Activated CD4-positive, alpha-beta T cell treated with anti-CD3 and anti-CD28 coated beads for 36 hours (primary cell): Measurements from ENCODE around the gene MAP1LC3A. TPM values are rescaled to one million over a fixed set of nuclear protein-coding genes. Genes with fewer than 3 reads are reported as not detected.

Source experiments
- ATAC-seq: fragments of 200-7000 bp; cut with Tn5 transposase; one replicate; pipeline ENCODE4 v1.10.0; 2021; ENCODE audit warnings: mild to moderate bottlenecking, moderate library complexity
- CTCF ChIA-PET: fragments of 350-600 bp; sonication (Branson Sonifier 250); formaldehyde crosslinking; loops from one replicate; lab custom pipeline; 2021; ENCODE audit warnings: antibody characterized with exemption; lab: Charles Lee
- POLR2A ChIA-PET: fragments of 350-600 bp; sonication (Branson Sonifier 250); formaldehyde crosslinking; loops from one replicate; lab custom pipeline; 2021; ENCODE audit warnings: antibody characterized with exemption, inconsistent platforms; lab: Charles Lee
- DNase-seq: peaks from one replicate; pipeline ENCODE4 v3.0.0-alpha.2; 2020
- H3K27ac Mint-ChIP-seq: one replicate; pipeline ENCODE4 v1.8.0; 2021; ENCODE audit warnings: mixed read lengths
- H3K27me3 Mint-ChIP-seq: one replicate; pipeline ENCODE4 v1.8.0; 2021; ENCODE audit warnings: mixed read lengths
- H3K36me3 Mint-ChIP-seq: one replicate; pipeline ENCODE4 v1.8.0; 2021; ENCODE audit warnings: low read depth, mixed read lengths
- H3K4me1 Mint-ChIP-seq: one replicate; pipeline ENCODE4 v1.8.0; 2021; ENCODE audit warnings: mixed read lengths
- H3K4me3 Mint-ChIP-seq: one replicate; pipeline ENCODE4 v1.8.0; 2021; ENCODE audit warnings: mild to moderate bottlenecking, moderate library complexity, mixed read lengths
- H3K9me3 Mint-ChIP-seq: one replicate; pipeline ENCODE4 v1.8.0; 2021; ENCODE audit warnings: low read depth, mixed read lengths
- intact Hi-C, 2 experiments: fragments of 100-400 bp; cut with DNase I in 1 of 2; cut with micrococcal nuclease in 1 of 2; formaldehyde crosslinking; loops; one replicate each; pipeline versions ENCODE4 v1.14.2 to v1.15.1; 2022 to 2024; cut with DNase I, micrococcal nuclease
- total RNA-seq, 2 experiments: library from RNA; stranded (reverse); gene quantifications; one replicate each; pipeline ENCODE4 v1.2.3, GENCODE V29; 2021

MAP1LC3A gene
- total RNA-seq, 2 experiments from 2014 or later = 2.5 to 2.7 TPM

DNA sequence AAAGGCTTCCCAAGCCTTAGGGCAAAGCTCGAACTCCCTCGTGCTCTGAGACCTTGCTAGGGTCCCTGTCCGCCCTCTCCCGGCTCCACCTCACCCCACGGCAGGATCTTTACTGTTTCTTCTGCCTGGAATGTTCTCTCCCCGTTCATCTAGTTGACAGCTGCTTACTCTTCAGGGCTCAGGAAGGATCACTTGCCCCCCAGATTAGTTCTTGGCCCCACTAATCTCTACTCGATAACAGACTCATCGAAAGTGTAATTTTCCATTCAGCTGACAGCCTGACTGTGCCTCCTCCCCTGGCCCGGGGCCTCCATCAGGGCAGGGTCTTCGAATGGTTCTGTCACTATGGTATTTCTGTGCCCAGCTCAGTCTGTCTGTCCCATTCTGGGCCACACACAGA, 3.1 kb downstream of the MAP1LC3A start:
- Mint-ChIP-seq H3K9me3 (no peaks in the 10 kb centered on the region), H3K27ac (peak overlapping the region; percentile 3), H3K4me1 (peaks cover 14% of the 10 kb centered on the region), H3K27me3 (no peaks in the 10 kb centered on the region), H3K36me3 (peaks cover 3% of the 10 kb centered on the region), H3K4me3 (no peak overlapping the region)
- ATAC-seq (no peak), DNase-seq (no peak)
- intact Hi-C loops = no loop called here
- ChIA-PET CTCF (interaction anchor here (0.6 to 1.7 kb wide), 5 partner anchors 17 to 249 kb away, joined by 3 to 5 read pairs (median 5); no protein-coding TSS in a partner anchor), POLR2A (no interaction called here)

DNA sequence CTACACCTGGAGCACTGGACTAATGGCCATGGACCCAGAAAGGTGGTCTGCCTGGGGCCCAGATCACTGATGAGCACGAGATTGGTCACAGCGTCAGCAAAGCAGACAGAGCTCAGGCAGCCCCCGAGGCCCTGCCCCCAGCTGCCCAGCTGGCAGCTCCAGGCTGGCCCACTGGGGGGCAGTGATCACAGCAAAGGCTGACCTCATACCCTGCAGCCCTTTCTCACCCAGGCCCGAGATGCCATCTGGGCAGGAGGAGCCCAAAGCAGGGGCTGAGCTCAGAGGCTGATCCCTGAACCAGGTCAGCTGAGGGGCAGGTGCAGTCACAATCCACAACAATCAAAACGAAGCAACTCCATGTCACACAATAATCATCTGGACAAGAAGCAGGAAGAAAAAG, 4.1 kb downstream of the MAP1LC3A start:
- Mint-ChIP-seq H3K4me3 (no peak overlapping the region), H3K9me3 (no peaks in the 10 kb centered on the region), H3K36me3 (peaks cover 3% of the 10 kb centered on the region), H3K27ac (no peak overlapping the region), H3K27me3 (no peaks in the 10 kb centered on the region), H3K4me1 (peaks cover 10% of the 10 kb centered on the region)
- intact Hi-C loops = no loop called here
- ATAC-seq (no peak), DNase-seq (peak; percentile 31)
- CTCF ChIA-PET = interaction anchor here (0.6 to 1.8 kb wide), 10 partner anchors 9 to 722 kb away, joined by 3 to 6 read pairs (median 4); partner anchors contain the start of genes EIF6 and PIGU
- POLR2A ChIA-PET = no interaction called here

DNA sequence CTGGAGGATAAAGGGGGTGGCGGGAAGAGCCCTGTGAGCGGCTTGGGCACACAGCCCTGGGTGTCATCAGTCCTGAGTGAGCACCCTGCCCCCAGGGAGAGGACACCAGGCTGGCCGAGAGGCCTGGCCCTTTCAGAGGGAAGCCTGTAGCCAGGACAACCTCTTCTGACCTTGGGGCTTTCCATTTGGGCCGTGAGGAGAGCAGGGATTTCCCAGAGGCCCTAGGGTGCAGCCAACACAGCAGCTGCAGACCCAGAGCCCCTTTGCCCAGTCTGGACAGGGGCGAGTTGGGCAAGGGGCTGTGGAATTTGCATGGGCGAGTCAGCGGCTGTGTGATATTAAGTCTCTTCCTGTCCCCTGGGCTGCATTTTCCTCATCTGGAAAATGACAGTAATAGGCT, 6.3 kb downstream of the MAP1LC3A start:
- no peak overlapping the region for H3K4me3 Mint-ChIP-seq
- POLR2A ChIA-PET = no interaction called here
- intact Hi-C loops = no loop called here

DNA sequence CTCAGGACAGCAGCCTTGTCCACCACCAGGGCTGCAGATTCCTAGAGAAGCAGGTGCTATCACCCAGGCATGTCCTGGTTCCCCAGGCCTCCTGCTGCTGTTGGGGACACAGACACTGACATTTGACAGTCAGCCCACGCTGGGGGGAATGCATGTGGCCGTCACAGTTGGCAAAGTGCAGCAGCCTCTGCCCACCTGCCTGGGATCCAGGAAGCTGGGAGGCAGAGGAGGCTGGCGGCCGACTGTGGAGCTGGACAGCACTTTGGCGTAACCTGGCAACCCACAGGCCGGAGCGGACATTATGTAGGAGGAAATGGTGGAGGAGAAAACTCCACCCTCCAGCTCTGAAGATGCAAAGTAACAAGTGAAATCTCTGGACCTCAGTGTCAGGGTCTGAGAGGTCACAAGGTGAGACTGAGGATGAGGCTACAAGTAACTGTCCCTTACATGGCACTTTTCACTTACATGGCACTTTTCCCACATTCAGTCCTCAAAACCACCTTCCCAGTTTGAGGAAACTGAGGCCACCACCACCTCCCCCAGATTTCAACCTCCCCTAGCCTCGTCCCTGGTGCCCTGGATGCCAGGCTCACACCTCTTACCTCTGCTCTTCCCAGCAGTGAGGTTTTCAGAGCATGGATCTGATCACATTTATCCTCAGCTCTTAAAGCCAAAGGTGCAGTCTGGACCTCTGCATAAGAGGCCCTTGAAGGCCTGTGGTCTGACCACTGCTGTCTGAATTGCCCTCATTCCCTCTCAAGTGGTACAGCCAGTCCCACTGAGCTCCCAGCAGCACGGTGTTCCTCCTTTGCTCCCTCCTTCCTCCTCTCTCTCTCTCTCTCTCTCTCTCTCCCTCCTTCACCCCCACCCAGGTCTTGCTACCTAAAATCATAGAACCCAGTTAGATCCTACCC, 8.7 kb downstream of the MAP1LC3A start:
- CTCF ChIA-PET = no interaction called here
- ATAC-seq = no peak
- Mint-ChIP-seq H3K4me1 (peaks cover 6% of the 10 kb centered on the region), H3K27me3 (no peaks in the 10 kb centered on the region), H3K36me3 (peaks cover 3% of the 10 kb centered on the region), H3K4me3 (no peak overlapping the region), H3K9me3 (no peaks in the 10 kb centered on the region), H3K27ac (no peak overlapping the region)
- POLR2A ChIA-PET = no interaction called here
- DNase-seq = no peak
- intact Hi-C loops = no loop called here

More for the DNA sequence above, 6.3 kb downstream of the MAP1LC3A start:
- Mint-ChIP-seq H3K4me1 (no peaks in the 10 kb centered on the region), H3K36me3 (no peaks in the 10 kb centered on the region), H3K27ac (peak overlapping the region; percentile 32), H3K9me3 (no peaks in the 10 kb centered on the region), H3K27me3 (no peaks in the 10 kb centered on the region)
- ATAC-seq (no peak), DNase-seq (no peak)
- CTCF ChIA-PET = interaction anchor here (0.6 to 1.3 kb wide), 3 partner anchors 24 to 143 kb away, joined by 3 to 4 read pairs (median 3); no protein-coding TSS in a partner anchor

DNA sequence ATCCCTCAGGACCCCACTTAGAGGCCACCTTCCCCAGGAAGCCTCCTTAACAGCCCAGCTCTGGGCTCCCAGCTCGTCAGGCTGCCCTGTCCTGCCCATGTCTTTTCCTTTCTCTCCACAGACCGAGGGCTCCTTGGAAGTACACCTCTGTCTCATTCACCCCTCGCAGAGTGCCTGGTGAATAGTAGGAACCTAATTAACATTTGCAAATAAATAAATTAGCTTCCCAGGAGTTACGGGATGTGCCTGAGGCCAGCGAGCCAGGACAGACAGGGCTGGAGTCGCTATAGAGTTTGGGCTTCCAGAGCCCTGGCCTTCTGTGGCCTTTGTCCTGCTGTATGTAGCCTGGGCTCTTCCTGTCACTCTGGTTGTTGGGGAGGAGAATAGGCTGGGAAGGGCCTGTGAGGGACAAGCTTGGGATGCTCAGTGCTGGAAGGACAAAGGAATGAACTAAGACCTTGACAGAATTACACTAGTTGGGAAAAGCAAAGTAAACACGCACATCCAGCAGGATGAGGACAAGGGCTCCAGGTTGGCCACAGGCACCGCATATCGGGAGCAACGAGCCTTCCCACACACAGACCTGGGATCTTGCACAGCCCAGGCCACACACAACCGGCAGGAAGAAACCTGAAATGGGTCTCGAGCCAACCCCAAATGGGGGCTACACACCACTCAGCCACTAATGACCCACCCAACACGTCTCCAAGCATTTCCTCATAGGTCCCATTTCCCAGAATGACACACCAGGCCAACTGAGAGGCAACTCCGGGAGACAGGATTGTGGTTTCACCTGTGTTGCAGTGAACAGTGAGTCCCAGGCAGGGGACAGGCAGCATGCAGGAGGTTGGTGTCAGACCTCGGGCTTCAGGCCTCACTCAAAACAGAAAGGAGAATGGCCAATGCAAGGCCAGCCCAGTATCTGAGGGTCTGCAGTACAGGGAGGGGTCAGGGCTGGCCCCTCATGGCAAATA, 9.7 kb downstream of the MAP1LC3A start:
- ATAC-seq = no peak
- POLR2A ChIA-PET = no interaction called here

DNA sequence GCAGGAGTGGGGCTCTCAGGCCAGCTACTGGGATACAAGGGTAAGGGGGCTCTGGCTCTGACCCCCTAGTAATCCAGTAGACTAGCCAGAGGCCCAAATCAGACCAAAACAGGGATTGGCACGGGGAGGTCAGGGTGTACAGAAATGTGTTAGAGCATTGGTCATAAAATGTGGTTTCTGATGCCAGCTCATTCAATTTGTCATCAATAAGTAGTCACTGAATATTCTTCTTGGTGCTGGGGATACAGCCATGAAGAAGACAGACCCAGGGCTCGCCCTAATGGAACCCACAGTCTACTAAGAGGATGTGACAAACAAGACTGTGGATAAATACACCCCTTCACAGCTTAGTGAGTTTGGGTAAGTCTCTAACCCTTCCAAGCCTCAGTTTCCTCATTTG, 11.1 kb downstream of the MAP1LC3A start:
- ATAC-seq = no peak
- H3K4me3 Mint-ChIP-seq = no peak overlapping the region
- H3K9me3 Mint-ChIP-seq = no peaks in the 10 kb centered on the region
- POLR2A ChIA-PET = no interaction called here
- no peak overlapping the region for H3K27ac Mint-ChIP-seq
- no peak for DNase-seq
- H3K4me1 Mint-ChIP-seq = peaks cover 6% of the 10 kb centered on the region
- intact Hi-C loops = no loop called here
- H3K27me3 Mint-ChIP-seq = no peaks in the 10 kb centered on the region
- CTCF ChIA-PET = interaction anchor here (0.6 to 1.2 kb wide), 4 partner anchors 31 to 752 kb away, joined by 3 to 4 read pairs (median 3); no protein-coding TSS in a partner anchor
- H3K36me3 Mint-ChIP-seq = peaks cover 3% of the 10 kb centered on the region

More for the DNA sequence above, 9.7 kb downstream of the MAP1LC3A start:
- Mint-ChIP-seq H3K9me3 (no peaks in the 10 kb centered on the region), H3K27ac (no peak overlapping the region), H3K27me3 (no peaks in the 10 kb centered on the region), H3K4me3 (no peak overlapping the region), H3K36me3 (peaks cover 3% of the 10 kb centered on the region), H3K4me1 (peaks cover 6% of the 10 kb centered on the region)
- DNase-seq = no peak
- intact Hi-C loops = no loop called here
- CTCF ChIA-PET = no interaction called here

DNA sequence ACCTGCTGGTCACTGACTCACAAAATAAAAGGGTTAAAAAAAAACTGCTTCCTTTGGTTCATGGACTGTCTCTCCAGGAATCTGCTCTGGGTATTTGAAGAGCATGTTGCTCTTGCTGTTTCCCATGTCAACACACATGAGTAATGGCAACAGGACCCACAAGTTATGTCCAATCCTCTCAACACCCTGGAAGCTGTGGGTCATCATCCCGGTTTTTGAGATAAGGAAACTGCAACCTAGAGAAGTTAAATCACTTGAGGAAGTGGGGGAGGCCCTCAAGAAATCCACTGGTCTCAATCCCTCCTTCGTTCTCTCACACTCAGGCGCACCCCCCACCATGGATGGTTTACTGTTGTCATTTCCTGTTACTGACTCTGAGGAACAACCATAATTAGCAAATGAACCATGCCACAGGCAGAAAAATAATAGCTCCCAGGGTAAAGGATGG, 12.4 kb downstream of the MAP1LC3A start:
- peak; percentile 36 for ATAC-seq
- DNase-seq = peak; percentile 29

DNA sequence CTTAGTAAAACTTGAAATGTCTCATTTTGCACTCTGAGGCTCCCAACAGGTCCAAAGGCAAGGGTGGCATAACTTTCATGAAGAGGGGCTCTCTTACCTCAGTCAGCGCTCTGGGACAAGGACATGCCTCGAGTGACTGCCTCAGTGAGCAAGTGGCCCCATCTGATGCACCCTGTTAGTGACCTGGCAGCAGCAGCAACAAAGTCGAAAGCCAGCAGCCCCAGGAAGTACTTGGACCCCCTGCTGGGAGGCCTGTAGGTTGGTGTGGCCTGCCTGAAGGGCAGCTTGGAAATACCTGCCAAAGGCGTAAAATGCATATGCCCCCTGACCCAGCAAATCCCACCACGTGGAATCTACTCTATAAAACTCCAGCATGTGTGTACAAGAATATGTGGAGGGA, 13.2 kb downstream of the MAP1LC3A start:
- Mint-ChIP-seq H3K4me1 (peaks cover 6% of the 10 kb centered on the region), H3K27me3 (no peaks in the 10 kb centered on the region), H3K27ac (peak overlapping the region; percentile 69), H3K9me3 (no peaks in the 10 kb centered on the region), H3K36me3 (peaks cover 3% of the 10 kb centered on the region), H3K4me3 (no peak overlapping the region)
- ChIA-PET POLR2A (no interaction called here), CTCF (no interaction called here)
- intact Hi-C loops = no loop called here
- ATAC-seq = no peak
- no peak for DNase-seq

More for the DNA sequence above, 12.4 kb downstream of the MAP1LC3A start:
- no peaks in the 10 kb centered on the region for H3K9me3 Mint-ChIP-seq
- peaks cover 6% of the 10 kb centered on the region for H3K4me1 Mint-ChIP-seq
- peaks cover 3% of the 10 kb centered on the region for H3K36me3 Mint-ChIP-seq
- ChIA-PET CTCF (interaction anchor here (0.8 kb wide), 1 partner anchor 63 kb away, joined by 4 read pairs; no protein-coding TSS in a partner anchor), POLR2A (no interaction called here)
- peak overlapping the region; percentile 69 for H3K27ac Mint-ChIP-seq
- intact Hi-C loops = no loop called here
- no peaks in the 10 kb centered on the region for H3K27me3 Mint-ChIP-seq
- no peak overlapping the region for H3K4me3 Mint-ChIP-seq

DNA sequence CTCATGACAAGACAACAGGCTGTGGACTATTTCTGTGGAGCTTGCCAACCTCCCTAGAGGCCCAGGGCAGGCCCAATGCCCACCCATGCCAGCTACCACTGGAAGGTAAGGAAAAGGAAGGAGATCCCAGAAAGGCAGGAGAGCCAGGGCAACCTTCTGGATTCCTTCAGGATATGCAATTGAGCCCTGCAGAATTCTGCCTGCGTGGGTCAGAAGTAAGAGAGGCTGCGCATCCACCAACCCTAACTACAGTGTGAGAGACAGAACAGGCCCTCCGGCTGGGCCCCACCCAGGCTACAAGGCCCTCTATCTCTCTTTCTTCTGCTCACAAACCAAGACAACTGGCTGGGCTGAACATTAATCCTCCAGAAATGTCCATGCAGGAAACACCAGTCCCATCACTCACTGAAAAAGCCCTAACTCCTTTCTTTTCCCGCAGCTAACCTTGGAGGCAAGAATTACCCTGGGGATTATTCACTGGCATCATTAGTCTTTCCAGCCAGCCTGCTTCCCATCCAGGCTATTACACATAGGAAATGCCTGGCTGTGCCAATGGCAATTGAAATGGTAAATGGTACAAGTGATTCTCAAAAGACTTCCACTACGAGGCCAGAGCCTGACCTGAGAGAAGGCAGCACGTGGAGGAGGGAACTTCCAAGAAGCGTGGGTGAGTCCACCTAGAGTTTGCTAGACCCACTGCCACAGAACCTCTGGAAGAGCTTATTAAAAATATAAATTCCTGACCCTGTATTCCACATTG, 15.2 kb downstream of the MAP1LC3A start:
- H3K36me3 Mint-ChIP-seq = peaks cover 3% of the 10 kb centered on the region
- H3K9me3 Mint-ChIP-seq = no peaks in the 10 kb centered on the region
- POLR2A ChIA-PET = interaction anchor here (0.5 to 0.6 kb wide), 2 partner anchors 465 to 998 kb away, joined by 3 to 5 read pairs; no protein-coding TSS in a partner anchor
- intact Hi-C loops = no loop called here
- no peak for ATAC-seq
- H3K4me3 Mint-ChIP-seq = no peak overlapping the region
- H3K4me1 Mint-ChIP-seq = peaks cover 6% of the 10 kb centered on the region
- CTCF ChIA-PET = interaction anchor here (0.5 to 1.0 kb wide), 4 partner anchors 8 to 136 kb away, joined by 3 read pairs; no protein-coding TSS in a partner anchor
- no peak overlapping the region for H3K27ac Mint-ChIP-seq
- no peaks in the 10 kb centered on the region for H3K27me3 Mint-ChIP-seq
- DNase-seq = no peak

DNA sequence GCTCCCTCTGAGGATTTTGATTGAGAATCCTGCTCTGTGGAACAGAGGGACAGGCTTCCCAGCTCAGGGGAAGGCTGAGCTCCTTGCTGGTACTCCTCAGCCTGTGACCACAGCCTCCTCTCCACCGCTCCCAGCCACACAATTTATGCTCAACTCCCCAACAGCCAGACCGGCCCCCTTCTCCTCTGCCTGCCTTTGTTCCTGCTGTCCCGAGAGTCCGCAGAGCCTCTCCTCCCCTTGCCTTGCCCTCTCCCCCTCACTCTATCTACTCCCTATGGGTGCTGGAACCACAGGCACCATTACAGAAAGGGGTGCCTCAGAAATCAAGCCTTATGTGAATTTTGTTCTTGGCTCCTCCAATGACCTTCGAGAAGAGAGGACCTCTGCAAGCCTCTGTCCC, 15.9 kb downstream of the MAP1LC3A start:
- Mint-ChIP-seq H3K27me3 (no peaks in the 10 kb centered on the region), H3K27ac (no peak overlapping the region), H3K9me3 (no peaks in the 10 kb centered on the region), H3K4me3 (no peak overlapping the region), H3K36me3 (peaks cover 6% of the 10 kb centered on the region), H3K4me1 (peaks cover 6% of the 10 kb centered on the region)
- ChIA-PET CTCF (interaction anchor here (0.5 to 1.2 kb wide), 3 partner anchors 8 to 52 kb away, joined by 3 read pairs; no protein-coding TSS in a partner anchor), POLR2A (no interaction called here)
- no peak for DNase-seq
- intact Hi-C loops = no loop called here
- no peak for ATAC-seq
